Body of pancreas (tissue), 4 donors: ENCODE measurements around the gene DNHD1.

Experiments used
- POLR2A ChIP-seq, 3 donors: fragments of 450-650 bp; IDR thresholded peaks; one replicate each; pipeline ENCODE4 v1.6.1; 2016; ENCODE audit warnings: antibody characterized with exemption in 3 of 3, mild to moderate bottlenecking in 2 of 3
- TF ChIP-seq, protein P1 (sequence below), 7 experiments: fragments of 450-650 bp in 4 of 7; fragments of 200-600 bp in 3 of 7; sonication (generic) in 3 of 7; IDR thresholded peaks; one replicate each; pipeline ENCODE4 v1.5.1; 2016 to 2019; ENCODE audit warnings: antibody characterized with exemption in 7 of 7

GRCh38 chr11:6468712-6469495 is 28.2 kb upstream of the DNHD1 start:
- TF ChIP-seq, protein P1, sequence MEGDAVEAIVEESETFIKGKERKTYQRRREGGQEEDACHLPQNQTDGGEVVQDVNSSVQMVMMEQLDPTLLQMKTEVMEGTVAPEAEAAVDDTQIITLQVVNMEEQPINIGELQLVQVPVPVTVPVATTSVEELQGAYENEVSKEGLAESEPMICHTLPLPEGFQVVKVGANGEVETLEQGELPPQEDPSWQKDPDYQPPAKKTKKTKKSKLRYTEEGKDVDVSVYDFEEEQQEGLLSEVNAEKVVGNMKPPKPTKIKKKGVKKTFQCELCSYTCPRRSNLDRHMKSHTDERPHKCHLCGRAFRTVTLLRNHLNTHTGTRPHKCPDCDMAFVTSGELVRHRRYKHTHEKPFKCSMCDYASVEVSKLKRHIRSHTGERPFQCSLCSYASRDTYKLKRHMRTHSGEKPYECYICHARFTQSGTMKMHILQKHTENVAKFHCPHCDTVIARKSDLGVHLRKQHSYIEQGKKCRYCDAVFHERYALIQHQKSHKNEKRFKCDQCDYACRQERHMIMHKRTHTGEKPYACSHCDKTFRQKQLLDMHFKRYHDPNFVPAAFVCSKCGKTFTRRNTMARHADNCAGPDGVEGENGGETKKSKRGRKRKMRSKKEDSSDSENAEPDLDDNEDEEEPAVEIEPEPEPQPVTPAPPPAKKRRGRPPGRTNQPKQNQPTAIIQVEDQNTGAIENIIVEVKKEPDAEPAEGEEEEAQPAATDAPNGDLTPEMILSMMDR (IDR thresholded peaks at IDR 0.05) = no peak
- TF ChIP-seq POLR2A (IDR thresholded peaks at IDR 0.05) = peak in 2 of 3 donors; percentile 15 to 19
